Sigmoid colon (tissue), 7 donors: ENCODE data around the gene CD300LG. TPM values are rescaled to one million over a fixed set of nuclear protein-coding genes. Genes with fewer than 3 reads are reported as not detected.

Experiments used
- DNase-seq: peaks from one replicate; pipeline ENCODE4 v3.0.0-alpha.2; 2019
- H3K27ac ChIP-seq, 4 donors: fragments of 200-600 bp; sonication (generic); one replicate each; pipeline ENCODE4 v1.5.1; 2016 to 2019; ENCODE audit warnings: mild to moderate bottlenecking in 1 of 4
- H3K27me3 ChIP-seq, 3 donors: fragments of 200-600 bp; sonication (generic); one replicate each; pipeline ENCODE4 v1.5.1; 2019; ENCODE audit warnings: mild to moderate bottlenecking in 1 of 3
- H3K36me3 ChIP-seq, 4 donors: fragments of 200-600 bp; sonication (generic); one replicate each; pipeline ENCODE4 v1.5.1; 2016 to 2019
- H3K4me1 ChIP-seq, 4 donors: fragments of 200-600 bp; sonication (generic); one replicate each; pipeline ENCODE4 v1.5.1; 2017 to 2019
- H3K4me3 ChIP-seq, 4 donors: fragments of 200-600 bp; sonication (generic); one replicate each; pipeline ENCODE4 v1.5.1; 2017 to 2019; ENCODE audit warnings: mild to moderate bottlenecking in 2 of 4, moderate library complexity in 1 of 4
- H3K9me3 ChIP-seq, 4 donors: fragments of 200-600 bp in 3 of 4; sonication (generic) in 3 of 4; one replicate each; pipeline versions ENCODE4 v1.5.1 to v1.6.1; 2013 to 2019
- CTCF ChIP-seq, 4 experiments: fragments of 450-650 bp in 3 of 4; fragments of 200-600 bp in 1 of 4; IDR thresholded peaks; one replicate each; pipeline ENCODE4 v1.5.1; 2016 to 2019; ENCODE audit warnings: antibody characterized with exemption in 4 of 4, mild to moderate bottlenecking in 3 of 4, moderate library complexity in 2 of 4
- EP300 ChIP-seq, 4 donors: sonication (generic); formaldehyde crosslinking; IDR thresholded peaks; one replicate each; pipeline ENCODE4 v1.6.1; 2017; ENCODE audit warnings: antibody characterized with exemption in 4 of 4
- POLR2A ChIP-seq, 2 donors: fragments of 450-650 bp; IDR thresholded peaks; one replicate each; pipeline ENCODE4 v1.6.1; 2016; ENCODE audit warnings: antibody characterized with exemption in 2 of 2, mild to moderate bottlenecking in 2 of 2, moderate library complexity in 2 of 2
- POLR2AphosphoS5 ChIP-seq, 4 donors: sonication (generic); formaldehyde crosslinking; IDR thresholded peaks; one replicate each; pipeline ENCODE4 v1.6.1; 2017; ENCODE audit warnings: antibody characterized with exemption in 4 of 4
- WGBS, 2 donors: extraction: QIAGEN DNeasy Blood & Tissue Kit; methylation state at CpG; one replicate each; pipeline ENCODE4 v1.1.7; 2013; 5-methylcytosine and 5-hydroxymethylcytosine counted together
- intact Hi-C: fragments of 100-400 bp; cut with DNase I; formaldehyde crosslinking; loops from one replicate; pipeline ENCODE4 v1.15.1; 2023
- polyA plus RNA-seq, 3 donors: library from polyadenylated mRNA; stranded (reverse); fragments of 200-250 nt; gene quantifications; one replicate each; pipeline ENCODE4 v1.2.3, GENCODE V29; 2013
- total RNA-seq, 4 donors: library from RNA; depleted of rRNA; stranded (reverse); fragments of >200 nt; gene quantifications; one replicate each; pipeline ENCODE4 v1.1.0, GENCODE V29; 2016
- donor health status: healthy with polysubstance abuse.
- donor health status: Bipolar disorder and iron deficiency.
- donor health status: healthy.

The CD300LG gene
- total and polyA plus RNA-seq, 7 donors, result 0.60 to 5.3 (median 1.7) TPM; not detected in 1

GRCh38 chr17:43905985-43906852, 59.2 kb downstream of the CD300LG start:
- H3K27me3 ChIP-seq, result no peaks in the 10 kb centered on the region
- peak; percentile 95 for DNase-seq
- H3K27ac ChIP-seq, result peak overlapping the region; percentile 95 to 99 (median 99)
- no peak for TF ChIP-seq CTCF (IDR thresholded peaks at IDR 0.05)
- TF ChIP-seq EP300 (IDR thresholded peaks at IDR 0.05), result no peak
- TF ChIP-seq POLR2A (IDR thresholded peaks at IDR 0.05), result no peak
- TF ChIP-seq POLR2AphosphoS5 (IDR thresholded peaks at IDR 0.05), result peak in 3 of 4 donors; percentile 46 to 48 (median 47)
- H3K4me3 ChIP-seq, result peak overlapping the region; percentile 73 to 96 (median 92)
- H3K4me1 ChIP-seq, result peaks cover 0 to 34% (median 26%) of the 10 kb centered on the region in 4 donors
- H3K9me3 ChIP-seq, result no peaks in the 10 kb centered on the region
- H3K36me3 ChIP-seq, result peaks cover 0 to 9% (median 0%) of the 10 kb centered on the region in 4 donors
- intact Hi-C loops, result loop anchor here (5.0 to 10.0 kb wide), 2 partner anchors 216 to 501 kb away; partner anchors contain the start of gene HDAC5
- WGBS, 2 donors, result 5 to 8% methylated on average over 37 of the region's 37 CpGs

GRCh38 chr17:43906951-43907424, 60.0 kb downstream of the CD300LG start:
- no peaks in the 10 kb centered on the region for H3K27me3 ChIP-seq
- H3K36me3 ChIP-seq, result peaks cover 0 to 9% (median 0%) of the 10 kb centered on the region in 4 donors
- peak overlapping the region; percentile 95 to 99 (median 99) for H3K27ac ChIP-seq
- WGBS, 2 donors, result 2 to 4% methylated on average over 29 of the region's 29 CpGs
- H3K9me3 ChIP-seq, result no peaks in the 10 kb centered on the region
- TF ChIP-seq POLR2A (IDR thresholded peaks at IDR 0.05) (no peak), POLR2AphosphoS5 (IDR thresholded peaks at IDR 0.05) (no peak), EP300 (IDR thresholded peaks at IDR 0.05) (no peak)
- peak; percentile 70 for DNase-seq
- peak overlapping the region; percentile 73 to 96 (median 92) for H3K4me3 ChIP-seq
- intact Hi-C loops, result loop anchor here (5.0 to 10.0 kb wide), 2 partner anchors 215 to 502 kb away; partner anchors contain the start of gene HDAC5
- H3K4me1 ChIP-seq, result peaks cover 0 to 34% (median 24%) of the 10 kb centered on the region in 4 donors

- peak; percentile 92 for DNase-seq
- WGBS, 2 donors, result 1% methylated on average over 36 of the region's 36 CpGs
- Histone ChIP-seq H3K36me3 (peaks cover 0 to 9% (median 0%) of the 10 kb centered on the region in 4 donors), H3K9me3 (no peaks in the 10 kb centered on the region), H3K27me3 (no peaks in the 10 kb centered on the region), H3K4me3 (peak within 1 kb of the TSS; percentile 73 to 96 (median 92)), H3K4me1 (peaks cover 0 to 34% (median 24%) of the 10 kb centered on the region in 4 donors), H3K27ac (peak within 1 kb of the TSS; percentile 95 to 99 (median 99))
- intact Hi-C loops, result loop anchor here (5.0 to 10.0 kb wide), 2 partner anchors 215 to 503 kb away; partner anchors contain the start of gene HDAC5
- TF ChIP-seq CTCF (IDR thresholded peaks at IDR 0.05), result peak in 3 of 4 experiments; percentile 23 to 51 (median 31)
- no peak for TF ChIP-seq EP300 (IDR thresholded peaks at IDR 0.05)
- peak; percentile 49 to 82 for TF ChIP-seq POLR2A (IDR thresholded peaks at IDR 0.05)
- peak; percentile 70 to 86 (median 78) for TF ChIP-seq POLR2AphosphoS5 (IDR thresholded peaks at IDR 0.05)
These were observed 60.5 kb downstream of the CD300LG start, which contains the start of gene MPP2 for GRCh38 chr17:43907425-43907981. Gene MPP2, minus strand, starts transcription at chr17:43907536. Its CDS starts 3,076 bp downstream, at chr17:43904460.

GRCh38 chr17:43907998-43908721, 61.2 kb downstream of the CD300LG start:
- WGBS, 2 donors, result 6 to 19% methylated on average over 26 of the region's 26 CpGs
- no peaks in the 10 kb centered on the region for H3K27me3 ChIP-seq
- intact Hi-C loops, result loop anchor here (5.0 to 10.0 kb wide), 2 partner anchors 214 to 503 kb away; partner anchors contain the start of gene HDAC5
- DNase-seq, result peak; percentile 93
- peak overlapping the region; percentile 73 to 96 (median 92) for H3K4me3 ChIP-seq
- H3K4me1 ChIP-seq, result peaks cover 0 to 34% (median 24%) of the 10 kb centered on the region in 4 donors
- no peak for TF ChIP-seq CTCF (IDR thresholded peaks at IDR 0.05)
- no peak for TF ChIP-seq EP300 (IDR thresholded peaks at IDR 0.05)
- TF ChIP-seq POLR2AphosphoS5 (IDR thresholded peaks at IDR 0.05), result peak; percentile 56 to 86 (median 61)
- no peak for TF ChIP-seq POLR2A (IDR thresholded peaks at IDR 0.05)
- H3K36me3 ChIP-seq, result peaks cover 0 to 9% (median 0%) of the 10 kb centered on the region in 4 donors
- peak overlapping the region; percentile 95 to 99 (median 99) for H3K27ac ChIP-seq
- H3K9me3 ChIP-seq, result no peaks in the 10 kb centered on the region
